ENCODE data around the gene CSTB.

CSTB gene

GRCh38 chr21:43810505-43811261 lies 34.6 kb upstream of the CSTB start:
- peak; percentile 63 to 90 for DNase-seq

- DNase-seq: no peak
Measured at GRCh38 chr21:43809853-43810504, 33.9 kb upstream of the CSTB start.

- DNase-seq: no peak
Measured at GRCh38 chr21:43809346-43809799, 33.3 kb upstream of the CSTB start.

- no peak for DNase-seq
Measured at GRCh38 chr21:43808832-43809251, 32.7 kb upstream of the CSTB start.

GRCh38 chr21:43808367-43808766 lies 32.3 kb upstream of the CSTB start:
- DNase-seq: no peak

- no peak for DNase-seq
Measured at GRCh38 chr21:43806017-43806710, 30.1 kb upstream of the CSTB start.

- peak; percentile 16 to 68 for DNase-seq
Measured at GRCh38 chr21:43805275-43805800, 29.2 kb upstream of the CSTB start.

- DNase-seq: no peak
Measured at GRCh38 chr21:43803558-43804300, 27.6 kb upstream of the CSTB start.

- no peak for DNase-seq
Measured at GRCh38 chr21:43802713-43803313, 26.7 kb upstream of the CSTB start.

GRCh38 chr21:43801006-43801783 lies 25.1 kb upstream of the CSTB start:
- DNase-seq: no peak

- no peak for DNase-seq
Measured at GRCh38 chr21:43800566-43800965, 24.5 kb upstream of the CSTB start.

- DNase-seq: no peak
Measured at GRCh38 chr21:43800124-43800523, 24.0 kb upstream of the CSTB start.

- no peak for DNase-seq
Measured at GRCh38 chr21:43799301-43799840, 23.3 kb upstream of the CSTB start.

- DNase-seq: no peak
Measured at GRCh38 chr21:43797925-43798715, 22.0 kb upstream of the CSTB start.

GRCh38 chr21:43797415-43797814 lies 21.3 kb upstream of the CSTB start:
- no peak for DNase-seq

GRCh38 chr21:43794857-43795256 lies 18.7 kb upstream of the CSTB start:
- DNase-seq: no peak

- no peak for DNase-seq
Measured at GRCh38 chr21:43794311-43794710, 18.2 kb upstream of the CSTB start.

GRCh38 chr21:43793243-43793642 lies 17.1 kb upstream of the CSTB start:
- no peak for DNase-seq

GRCh38 chr21:43792406-43792805 lies 16.3 kb upstream of the CSTB start:
- DNase-seq: no peak

GRCh38 chr21:43790010-43790524 lies 14.0 kb upstream of the CSTB start:
- DNase-seq: no peak
